Measurements from ENCODE around the gene TPCN2. TPM values are rescaled to one million over a fixed set of nuclear protein-coding genes. Genes with fewer than 3 reads are reported as not detected.

The TPCN2 gene
- total and polyA plus RNA-seq, 4 donors, result 6.4 to 20.8 (median 12.1) TPM

- Histone ChIP-seq H3K4me3 (ENCODE audit: low read depth in 1 of 3, low read length in 3 of 3) (no peak overlapping the region), H3K4me1 (ENCODE audit: control insufficient read depth in 4 of 4, insufficient read depth in 4 of 4, low read length in 3 of 4) (peaks cover 17 to 47% (median 37%) of the 10 kb centered on the region in 4 donors), H3K27me3 (ENCODE audit: control insufficient read depth in 4 of 4, insufficient read depth in 4 of 4, low read length in 3 of 4) (no peaks in the 10 kb centered on the region), H3K27ac (ENCODE audit: low read depth in 1 of 2, low read length in 2 of 2) (no peak overlapping the region), H3K9me3 (ENCODE audit: control insufficient read depth in 4 of 4, low read length in 3 of 4) (no peaks in the 10 kb centered on the region), H3K36me3 (ENCODE audit: control insufficient read depth in 4 of 4, insufficient read depth in 3 of 4, low read depth in 1 of 4, low read length in 3 of 4) (no peaks in the 10 kb centered on the region), H3K9ac (ENCODE audit: low read depth in 1 of 2, low read length in 2 of 2) (no peak overlapping the region)
- TF ChIP-seq SP1 (IDR thresholded peaks at IDR 0.05) (no peak), FOXA2 (IDR thresholded peaks at IDR 0.05) (no peak), TAF1 (conservative IDR thresholded peaks at IDR 0.05) (no peak), YY1 (IDR thresholded peaks at IDR 0.05) (no peak), CTCF (IDR thresholded peaks at IDR 0.05; ENCODE audit: low read depth, low read length, missing input control) (no peak), JUND (IDR thresholded peaks at IDR 0.05) (no peak), ATF3 (IDR thresholded peaks at IDR 0.05) (no peak), ZBTB33 (IDR thresholded peaks at IDR 0.05) (no peak), HNF4G (IDR thresholded peaks at IDR 0.05) (no peak), EGR1 (IDR thresholded peaks at IDR 0.05; ENCODE audit: low read depth in 2 of 2) (no peak), RAD21 (IDR thresholded peaks at IDR 0.05) (no peak), HNF4A (conservative IDR thresholded peaks at IDR 0.05) (no peak), FOXA1 (IDR thresholded peaks at IDR 0.05) (no peak), MAX (IDR thresholded peaks at IDR 0.05) (no peak), REST (IDR thresholded peaks at IDR 0.05) (no peak), RXRA (IDR thresholded peaks at IDR 0.05) (no peak), GABPA (IDR thresholded peaks at IDR 0.05 in 1 of 2, conservative IDR thresholded peaks at IDR 0.05 in 1 of 2) (no peak), NR2F2 (IDR thresholded peaks at IDR 0.05) (no peak)
- 84% methylated on average over 13 of the region's 13 CpGs for WGBS
- DNase-seq (ENCODE audit: low spot score), result no peak
Observed at GRCh38 chr11:69004411-69005182, 44.1 kb upstream of the TPCN2 start.
